H1 (cell line): Measurements from ENCODE around the gene FAT2. TPM values are rescaled to one million over a fixed set of nuclear protein-coding genes. Genes with fewer than 3 reads are reported as not detected.

Experiments used
- BRCA1 ChIP-seq: IDR thresholded peaks from 2 replicates; pipeline ENCODE4 v1.6.1; 2012; ENCODE audit warnings: low read depth, low read length, improper control_type of control experiment
- polyA plus RNA-seq, 7 experiments: library from polyadenylated mRNA; depleted of rRNA in 3 of 7; stranded (reverse) in 5 of 7; unstranded in 2 of 7; fragments of >200 nt in 5 of 7; fragments of 200-250 nt in 2 of 7; gene quantifications; 1 replicate in 5 of 7; 2 replicates in 1 of 7; 4 replicates in 1 of 7; pipeline versions ENCODE4 v1.2.1 to v1.2.3, GENCODE V29; 2011 to 2013; ENCODE audit warnings: missing spikeins in 2 of 7, mixed read lengths in 2 of 7
- total RNA-seq: library from RNA; stranded (reverse); fragmentation: NEBNext Ultra II Directional; extraction: Animal tissue kit (Norgen Biotek cat#: 25700); gene quantifications from 2 replicates; pipeline ENCODE4 v1.2.1, GENCODE V29; 2021

The FAT2 gene
- total and polyA plus RNA-seq, 2 of the 8 experiments (the other 6 are each of a cell fraction or from before 2014, with no cell fraction given) = 0.12 to 0.30 TPM

DNA sequence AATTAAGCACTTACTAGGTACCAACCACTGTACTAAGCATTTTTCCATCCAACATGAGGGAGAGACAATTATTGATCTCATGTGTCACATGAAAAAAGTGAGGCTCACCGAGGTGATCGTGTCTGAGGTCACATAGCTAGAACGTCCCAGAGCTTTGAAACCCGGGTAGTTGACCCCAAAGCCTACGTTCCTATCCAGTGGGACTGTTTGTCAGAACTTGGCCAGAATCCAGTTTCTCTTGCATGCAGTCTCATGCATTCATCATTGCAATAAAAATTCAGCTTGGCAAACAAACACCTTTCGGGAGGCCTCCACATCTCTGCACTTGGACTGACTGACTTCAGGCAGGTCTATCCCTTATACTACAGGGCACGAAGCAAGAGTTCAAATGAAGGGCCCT lies 23.4 kb upstream of the FAT2 start (continued):
- no peak for TF ChIP-seq BRCA1
